ENCODE measurements around the gene IP6K2.
"Not testable (repeated sequence)": the region's sequence is repeated elsewhere in the genome, so short reads cannot be mapped to it uniquely, and the experiment has no call there.

Gene IP6K2, protein sequence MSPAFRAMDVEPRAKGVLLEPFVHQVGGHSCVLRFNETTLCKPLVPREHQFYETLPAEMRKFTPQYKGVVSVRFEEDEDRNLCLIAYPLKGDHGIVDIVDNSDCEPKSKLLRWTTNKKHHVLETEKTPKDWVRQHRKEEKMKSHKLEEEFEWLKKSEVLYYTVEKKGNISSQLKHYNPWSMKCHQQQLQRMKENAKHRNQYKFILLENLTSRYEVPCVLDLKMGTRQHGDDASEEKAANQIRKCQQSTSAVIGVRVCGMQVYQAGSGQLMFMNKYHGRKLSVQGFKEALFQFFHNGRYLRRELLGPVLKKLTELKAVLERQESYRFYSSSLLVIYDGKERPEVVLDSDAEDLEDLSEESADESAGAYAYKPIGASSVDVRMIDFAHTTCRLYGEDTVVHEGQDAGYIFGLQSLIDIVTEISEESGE

DNA sequence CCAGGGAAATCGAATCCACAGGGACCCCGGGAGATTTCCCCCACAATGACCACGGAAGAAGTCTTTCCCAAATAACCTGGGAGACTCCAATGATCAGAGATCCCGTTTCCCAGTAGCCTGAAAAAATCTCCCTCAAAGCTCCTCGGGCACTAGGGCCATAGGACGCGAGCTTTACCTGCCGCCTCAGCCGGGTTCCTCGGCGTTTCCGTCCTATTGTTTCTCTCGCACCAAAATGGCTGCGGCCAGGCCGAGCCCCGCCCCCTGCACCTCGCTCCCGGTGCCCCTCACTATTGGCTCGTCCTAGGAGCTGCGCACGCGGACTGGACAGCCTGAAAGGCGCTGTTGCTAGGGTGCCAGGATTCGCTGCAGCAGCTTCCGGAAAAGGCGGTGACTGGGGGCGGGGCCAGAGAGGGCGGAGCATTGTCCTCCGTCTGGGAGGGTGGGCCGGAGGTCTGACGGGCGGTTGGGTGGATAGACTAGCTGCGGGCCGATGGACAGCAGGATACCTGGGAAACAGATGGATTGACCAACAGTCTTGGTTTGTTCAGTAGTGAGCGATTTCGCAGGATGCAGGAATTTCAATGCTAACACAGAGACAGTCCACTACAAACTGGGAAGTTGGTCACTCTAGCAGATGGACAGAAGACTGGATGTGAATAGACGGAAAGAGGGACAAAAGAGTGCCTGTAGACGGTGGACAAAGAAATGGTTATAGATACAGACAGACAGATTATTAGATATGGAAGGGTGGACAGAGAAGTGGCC lies at the start of gene IP6K2:
Gene IP6K2, minus strand, starts transcription at position 240 of the 765 bp plus-strand sequence. CDS start 21,930 bp downstream, outside the sequence.
- DNase-seq (ENCODE audit: low read depth): peak; percentile 89

DNA sequence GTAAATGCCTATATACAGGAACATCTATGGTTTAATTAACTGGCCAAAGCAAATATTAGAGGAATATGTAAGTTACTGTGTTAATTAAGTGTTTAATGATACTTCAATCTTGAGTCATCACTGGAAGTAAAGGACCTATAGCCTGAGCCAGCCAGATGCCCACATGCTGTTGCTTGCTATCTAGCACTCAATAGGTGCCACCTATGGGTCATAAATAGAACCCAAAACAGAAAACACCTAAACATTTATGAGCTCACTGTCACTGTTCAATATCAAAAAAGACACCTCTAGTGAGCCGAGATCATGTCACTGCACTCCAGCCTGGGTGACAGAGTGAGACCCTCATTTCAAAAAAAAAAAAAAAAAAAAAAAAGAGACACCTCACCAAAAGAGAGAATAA lies 48.4 kb upstream of the IP6K2 start:
- no peak for DNase-seq (ENCODE audit: low read depth)

DNA sequence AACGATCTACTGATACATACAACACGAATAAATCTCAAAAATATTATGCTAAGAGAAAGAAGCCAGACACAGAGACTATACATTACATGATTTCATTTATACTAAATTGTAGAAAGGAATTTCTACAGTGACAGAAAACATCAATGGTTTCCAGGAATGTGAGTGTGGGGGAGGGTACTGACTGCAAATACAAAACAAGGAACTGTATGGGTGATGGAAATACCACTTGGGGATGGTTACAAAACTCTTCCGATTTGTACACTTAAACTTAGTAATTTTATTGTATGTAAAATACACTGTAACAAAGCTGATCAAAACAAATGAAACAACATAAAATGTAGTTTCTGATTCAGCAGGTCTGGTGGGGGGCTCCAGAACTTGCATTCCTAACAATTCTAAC lies 45.8 kb upstream of the IP6K2 start:
- DNase-seq (ENCODE audit: low read depth): no peak

DNA sequence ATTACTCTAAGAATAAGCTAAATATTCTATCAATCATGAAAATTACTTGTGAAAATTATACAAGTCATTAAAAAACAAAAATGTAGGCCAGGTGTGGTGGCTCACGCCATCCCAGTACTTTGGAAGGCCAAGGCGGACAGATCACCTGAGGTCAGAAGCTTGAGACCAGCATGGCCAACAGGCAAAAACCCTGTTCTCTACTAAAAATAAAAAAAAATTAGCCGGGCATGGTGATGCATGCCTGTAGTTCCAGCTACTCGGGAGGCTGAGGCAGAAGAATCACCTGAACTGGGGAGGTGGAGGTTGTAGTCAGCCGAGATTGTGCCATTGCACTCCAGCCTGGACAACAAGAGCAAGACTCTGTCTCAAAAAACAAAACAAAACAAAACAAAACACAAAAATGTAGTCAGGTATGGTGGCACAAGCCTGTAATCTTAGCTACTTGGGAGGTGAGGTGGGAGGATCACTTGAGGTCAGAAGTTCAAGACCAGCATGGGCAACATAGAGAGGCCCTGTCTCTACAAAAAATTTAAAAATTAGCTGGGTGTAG lies 43.0 kb upstream of the IP6K2 start:
- DNase-seq (ENCODE audit: low read depth): not testable (repeated sequence)

DNA sequence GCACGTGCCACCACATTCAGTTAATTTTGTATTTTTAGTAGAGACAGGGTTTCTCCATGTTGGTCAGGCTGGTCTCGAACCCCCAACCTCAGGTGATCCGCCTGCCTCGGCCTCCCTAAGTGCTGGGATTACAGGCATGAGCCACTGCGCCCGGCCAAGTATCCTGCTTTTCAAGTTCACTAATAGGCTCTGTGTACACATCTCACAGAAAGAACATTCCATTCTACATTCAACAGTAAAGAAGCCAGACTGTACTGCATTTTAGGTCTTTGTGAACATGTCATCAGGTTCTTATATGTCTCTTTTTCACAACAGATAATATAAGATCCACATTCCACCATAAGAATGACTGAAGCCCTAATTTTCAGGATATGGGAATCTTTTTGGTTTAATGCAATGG lies 42.5 kb upstream of the IP6K2 start:
- DNase-seq (ENCODE audit: low read depth): not testable (repeated sequence)

DNA sequence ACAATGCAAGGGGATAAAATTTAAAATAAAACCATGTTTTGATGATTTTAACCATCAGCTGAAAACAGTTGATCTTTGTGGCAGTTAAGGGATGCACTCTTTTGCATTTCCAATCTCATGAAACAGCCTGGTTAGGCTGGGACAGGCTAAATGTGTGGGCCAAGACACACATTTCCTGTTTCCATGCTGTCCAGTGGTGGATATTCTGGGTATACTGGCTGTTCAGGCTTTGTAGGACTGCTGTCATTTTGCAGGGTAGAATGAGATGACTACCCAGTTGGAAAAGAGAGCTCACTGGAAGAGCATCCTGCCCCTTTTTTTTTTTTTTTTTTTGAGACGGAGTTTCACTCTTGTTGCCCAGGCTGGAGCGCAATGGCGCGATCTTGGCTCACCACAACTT lies 42.0 kb upstream of the IP6K2 start:
- DNase-seq (ENCODE audit: low read depth): no peak

DNA sequence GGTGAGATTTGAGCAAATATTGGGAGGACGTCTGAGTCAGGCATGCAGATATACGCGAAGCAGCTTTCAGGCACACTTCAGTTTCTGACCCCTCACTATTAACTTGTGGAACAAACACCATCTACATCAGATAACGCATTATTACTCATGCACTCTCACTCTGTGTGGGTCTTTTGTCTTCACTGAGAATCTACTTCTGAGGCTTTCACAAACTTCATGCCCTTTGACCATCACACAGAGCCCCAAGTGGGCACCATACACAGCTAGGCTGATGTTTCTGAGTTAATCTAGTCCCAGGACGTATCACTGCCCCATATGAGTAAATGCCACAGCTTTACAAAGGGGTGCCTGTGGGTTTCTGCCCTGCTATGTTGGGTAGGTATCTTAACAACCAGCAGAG lies 39.6 kb upstream of the IP6K2 start:
- DNase-seq (ENCODE audit: low read depth): no peak

DNA sequence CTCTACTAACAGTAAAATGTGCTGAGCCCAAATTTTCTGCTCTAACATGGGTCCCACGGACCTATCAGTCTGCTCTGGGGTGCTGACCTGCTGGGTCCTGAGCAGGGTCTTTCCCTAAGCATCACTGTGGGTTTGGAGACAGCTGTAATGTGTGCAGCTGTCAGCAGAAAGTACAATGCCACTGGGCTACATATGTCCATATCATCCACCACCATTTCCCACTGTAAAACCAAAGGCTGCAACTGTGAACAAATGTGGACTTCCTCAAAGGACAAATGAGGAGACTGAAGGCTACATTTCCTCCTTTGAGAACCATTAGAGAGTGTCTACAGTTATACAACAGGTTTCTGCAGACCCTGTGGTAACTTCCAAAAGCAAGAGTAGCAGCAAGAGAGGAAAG lies 33.8 kb upstream of the IP6K2 start:
- no peak for DNase-seq (ENCODE audit: low read depth)

DNA sequence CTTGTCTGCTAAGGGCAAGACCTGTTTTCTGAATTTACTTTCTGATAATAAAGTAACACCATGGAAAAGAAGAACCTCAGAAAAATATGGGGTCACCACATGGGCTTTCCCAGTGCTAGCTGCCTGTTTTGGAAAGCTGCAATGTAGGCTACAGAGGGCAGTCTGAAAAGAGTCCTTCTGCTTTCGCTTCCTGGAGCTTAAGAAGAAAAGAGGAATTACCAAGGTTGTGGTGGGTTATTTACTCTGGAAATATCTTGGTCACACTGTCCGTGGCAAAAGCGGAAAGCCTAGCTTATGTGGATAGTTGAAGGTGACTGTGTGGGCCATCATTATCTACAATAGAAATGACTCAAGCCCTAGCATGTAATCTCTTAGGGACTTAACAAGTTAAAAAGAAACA lies 31.7 kb upstream of the IP6K2 start:
- DNase-seq (ENCODE audit: low read depth): no peak

DNA sequence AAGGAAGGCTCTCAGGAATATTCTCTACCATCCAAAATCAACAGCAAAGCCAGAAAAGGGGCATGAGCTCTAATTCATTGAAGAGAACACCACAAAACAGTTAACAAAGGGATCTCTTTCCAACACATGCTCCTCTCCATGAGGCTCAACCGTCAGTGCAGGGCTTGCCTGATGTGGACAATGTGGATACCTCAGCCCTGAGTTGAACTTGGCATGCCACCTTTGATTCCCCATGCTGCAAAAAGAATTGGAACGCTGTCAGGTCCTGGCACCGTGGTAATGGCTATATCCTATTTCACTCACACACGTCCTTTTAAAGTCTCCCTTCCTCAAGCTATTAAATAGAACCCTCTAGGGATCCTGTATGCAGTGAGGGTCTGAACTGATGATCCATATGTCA lies 30.7 kb upstream of the IP6K2 start:
- DNase-seq (ENCODE audit: low read depth): no peak

DNA sequence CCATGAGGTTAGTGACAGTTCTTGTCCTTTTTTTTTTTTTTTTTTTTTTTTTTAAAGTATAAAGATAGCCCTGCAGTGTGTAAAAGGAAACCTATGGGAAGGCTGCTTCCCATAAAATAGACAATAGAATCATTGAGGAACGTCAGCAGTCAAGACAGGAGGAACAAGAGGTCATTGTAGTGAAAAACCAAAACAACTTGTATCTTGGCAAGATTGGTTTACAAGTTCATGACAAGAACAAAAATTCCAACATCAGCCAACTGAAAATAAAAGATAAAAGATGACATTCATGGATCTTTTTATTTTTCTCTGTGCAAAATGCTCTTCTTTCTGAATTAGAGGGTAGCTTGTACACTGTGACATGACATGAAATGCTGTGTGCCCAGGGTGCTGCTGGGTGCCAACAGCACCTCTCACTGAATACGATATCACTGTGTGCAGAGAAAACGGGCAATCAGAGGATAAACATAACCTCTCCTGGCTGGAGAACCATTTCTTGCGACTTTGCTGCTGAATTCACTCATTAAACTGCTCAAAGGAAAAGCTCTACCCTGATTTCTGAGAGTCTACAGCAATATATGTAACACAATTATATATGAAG lies 30.1 kb upstream of the IP6K2 start:
- no peak for DNase-seq (ENCODE audit: low read depth)

DNA sequence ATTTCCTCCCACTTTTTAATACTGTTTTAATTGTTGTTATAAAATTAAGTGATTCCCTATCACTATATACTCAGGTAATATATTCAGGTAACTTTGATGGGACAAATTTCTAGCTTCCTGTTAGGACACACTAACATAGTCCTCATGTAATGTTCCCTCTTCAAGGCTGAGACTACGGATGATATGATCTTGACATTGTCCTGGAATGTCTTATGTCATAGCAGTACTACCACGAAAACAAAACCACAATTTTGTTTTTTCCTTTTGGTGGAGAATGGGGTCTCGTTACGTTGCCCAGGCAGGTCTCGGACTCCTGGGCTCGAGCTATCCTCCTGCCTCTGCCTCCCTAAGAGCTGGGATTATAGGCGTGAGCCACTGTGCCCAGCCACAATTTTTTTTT lies 26.8 kb upstream of the IP6K2 start:
- DNase-seq (ENCODE audit: low read depth): no peak

DNA sequence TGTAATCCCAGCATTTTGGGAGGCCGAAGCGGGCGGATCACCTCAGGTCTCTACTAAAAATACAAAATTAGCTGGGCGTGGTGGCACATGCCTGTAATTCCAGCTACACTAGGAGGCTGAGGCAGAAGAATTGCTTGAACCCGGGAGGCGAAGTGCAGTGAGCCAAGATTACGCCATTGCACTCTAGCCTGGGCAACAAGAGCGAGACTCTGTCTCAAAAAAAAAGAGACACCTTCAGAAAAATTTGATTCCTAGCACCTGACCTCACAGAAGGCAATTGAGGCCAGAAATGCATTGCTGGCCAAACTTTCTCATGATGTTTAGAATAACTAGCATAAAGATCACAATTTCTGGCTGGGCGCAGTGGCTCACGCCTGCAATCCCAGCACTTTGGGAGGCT lies 24.2 kb upstream of the IP6K2 start:
- not testable (repeated sequence) for DNase-seq (ENCODE audit: low read depth)

DNA sequence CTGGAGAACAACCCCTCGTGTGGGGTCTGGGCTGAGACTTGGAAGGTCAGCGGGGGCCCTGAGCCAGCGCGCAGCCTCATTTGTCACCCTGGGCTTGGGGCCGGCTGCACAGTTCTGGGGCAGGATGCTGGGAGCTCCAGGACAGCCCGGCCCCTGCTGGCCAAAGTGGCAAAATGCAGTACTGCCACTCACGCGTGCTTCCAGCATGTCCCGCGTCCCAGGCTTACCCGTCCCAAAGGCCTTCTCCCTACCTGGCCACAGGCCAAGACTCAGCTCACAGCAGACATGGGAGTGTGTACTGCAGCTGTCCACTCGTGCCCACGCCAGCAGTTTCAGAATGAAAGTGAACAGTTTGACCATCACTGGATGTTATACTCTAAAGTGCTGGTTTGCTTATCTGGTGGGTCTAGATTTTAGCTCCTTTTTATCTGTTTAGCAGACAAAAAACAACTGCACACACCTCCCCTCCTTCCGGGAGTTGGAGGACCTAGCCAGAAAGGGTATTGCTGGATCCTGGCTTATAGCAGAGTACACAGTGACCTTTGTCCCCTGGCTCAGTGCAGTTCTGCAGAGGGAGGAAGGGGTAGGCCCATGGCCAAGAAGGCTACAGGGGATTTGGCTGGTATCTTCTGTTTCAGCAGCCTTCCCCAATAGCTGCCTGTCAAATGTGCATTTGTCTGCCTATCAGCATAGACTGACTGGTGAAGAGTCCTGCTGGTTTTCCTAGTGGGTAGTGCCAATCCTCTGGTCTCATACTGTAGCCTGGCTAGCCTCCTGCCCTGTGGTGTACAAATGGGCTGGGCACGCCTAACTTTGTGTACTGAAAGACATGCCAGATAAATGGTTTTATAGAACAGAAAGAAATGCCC lies 23.2 kb upstream of the IP6K2 start:
- peak; percentile 27 for DNase-seq (ENCODE audit: low read depth)

DNA sequence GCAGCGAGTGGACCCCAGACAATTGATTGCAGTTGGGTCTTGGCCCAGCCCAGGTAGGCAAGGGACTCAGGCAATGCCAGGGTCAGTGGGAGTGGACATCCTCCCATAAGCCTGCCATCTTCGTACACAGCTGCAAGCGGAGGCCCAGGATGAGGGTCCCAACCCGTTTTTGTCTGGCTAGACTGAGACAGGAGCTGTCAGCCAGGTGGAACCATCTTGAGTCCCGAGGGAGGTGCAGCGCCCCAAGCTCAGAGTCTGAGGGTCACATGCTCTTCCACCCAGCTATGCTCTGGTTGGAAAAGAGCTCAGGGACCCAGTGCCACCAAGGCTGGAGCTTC lies 22.6 kb upstream of the IP6K2 start:
- no peak for DNase-seq (ENCODE audit: low read depth)

DNA sequence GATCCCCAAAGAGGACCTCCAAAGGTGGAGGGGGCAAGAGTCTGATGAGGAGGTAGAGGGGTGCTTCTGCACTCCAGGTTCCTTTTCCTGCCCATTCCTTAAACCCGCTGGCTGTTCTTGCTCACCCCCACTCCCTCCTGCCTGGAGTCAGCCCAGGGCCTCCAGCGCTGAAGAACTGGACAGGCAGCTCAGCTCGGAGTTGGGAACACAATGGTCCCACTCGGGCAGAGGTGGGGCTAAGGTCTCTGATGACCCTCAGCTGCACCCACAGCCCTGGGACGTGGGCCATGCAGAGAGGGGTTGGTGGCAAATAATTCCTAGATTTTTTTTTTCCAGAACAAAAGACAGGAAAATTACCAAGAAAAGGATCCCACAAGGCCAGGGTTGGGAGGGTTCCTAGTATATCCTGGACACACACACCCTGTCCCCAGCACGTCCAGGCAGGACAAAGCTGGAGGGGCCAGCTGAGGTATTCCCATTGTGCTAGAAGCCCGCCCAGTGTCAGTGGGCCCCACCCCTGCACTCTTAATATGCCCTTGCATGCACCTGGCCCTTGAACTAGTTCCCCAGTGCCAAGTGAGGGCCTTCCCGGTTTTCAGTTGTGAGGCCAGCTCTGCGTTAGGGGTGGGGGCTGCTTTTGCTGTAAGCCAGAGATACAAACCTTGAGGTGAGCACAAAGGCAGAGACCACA lies 22.1 kb upstream of the IP6K2 start:
- DNase-seq (ENCODE audit: low read depth): no peak

DNA sequence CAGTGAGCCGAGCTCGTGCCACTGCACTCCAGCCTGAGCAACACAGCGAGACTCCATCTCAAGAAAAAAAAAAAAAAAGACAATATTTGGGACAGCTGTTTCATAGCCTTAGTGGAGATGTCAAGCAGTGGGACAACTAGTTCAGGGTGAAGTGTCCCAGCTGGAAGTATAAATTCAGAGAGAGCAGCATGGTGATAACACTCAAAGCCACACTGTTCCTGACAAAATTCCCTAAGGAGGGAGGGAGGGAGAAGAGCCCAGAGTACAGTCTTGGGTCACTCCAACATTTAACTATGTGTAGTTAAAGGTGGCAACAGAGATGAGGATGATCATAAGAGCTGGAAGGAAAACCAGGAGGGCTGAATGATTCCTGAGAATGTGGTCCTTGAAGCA lies 21.1 kb upstream of the IP6K2 start:
- DNase-seq (ENCODE audit: low read depth): no peak

DNA sequence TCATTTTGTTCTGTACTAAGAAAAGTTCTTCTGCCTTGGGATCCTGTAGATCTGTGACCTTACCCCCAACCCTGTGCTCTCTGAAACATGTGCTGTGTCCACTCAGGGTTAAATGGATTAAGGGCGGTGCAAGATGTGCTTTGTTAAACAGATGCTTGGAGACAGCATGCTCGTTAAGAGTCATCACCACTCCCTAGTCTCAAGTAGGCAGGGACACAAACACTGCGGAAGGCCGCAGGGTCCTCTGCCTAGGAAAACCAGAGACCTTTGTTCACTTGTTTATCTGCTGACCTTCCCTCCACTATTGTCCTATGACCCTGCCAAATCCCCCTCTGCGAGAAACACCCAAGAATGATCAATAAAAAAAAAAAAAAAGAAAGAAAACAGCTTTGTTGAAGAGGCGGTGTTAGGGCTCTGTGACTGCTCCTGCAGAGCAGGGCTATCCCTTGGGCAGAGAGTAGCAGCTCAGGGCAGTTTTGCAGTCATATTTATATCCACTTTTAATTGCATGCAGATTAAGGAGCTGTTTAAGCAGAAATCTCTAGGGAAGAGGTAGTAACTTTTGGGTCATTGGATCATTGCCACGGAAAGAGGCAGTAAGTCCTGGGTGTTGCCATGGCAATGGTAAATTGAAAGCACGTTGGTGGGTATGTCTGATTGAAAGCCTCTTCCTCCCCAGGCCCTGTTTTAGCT lies 18.2 kb upstream of the IP6K2 start:
- DNase-seq (ENCODE audit: low read depth): not testable (repeated sequence)

DNA sequence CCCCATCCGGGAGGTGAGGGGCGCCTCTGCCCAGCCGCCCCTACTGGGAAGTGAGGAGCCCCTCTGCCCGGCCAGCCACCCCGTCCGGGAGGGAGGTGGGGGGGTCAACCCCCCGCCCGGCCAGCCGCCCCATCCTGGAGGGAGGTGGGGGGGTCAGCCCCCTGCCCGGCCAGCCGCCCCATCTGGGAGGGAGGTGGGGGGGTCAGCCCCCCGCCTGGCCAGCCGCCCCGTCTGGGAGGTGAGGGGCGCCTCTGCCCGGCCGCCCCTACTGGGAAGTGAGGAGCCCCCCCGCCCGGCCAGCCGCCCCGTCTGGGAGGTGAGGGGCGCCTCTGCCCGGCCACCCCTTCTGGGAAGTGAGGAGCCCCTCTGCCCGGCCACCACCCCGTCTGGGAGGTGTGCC lies 17.5 kb upstream of the IP6K2 start:
- not testable (repeated sequence) for DNase-seq (ENCODE audit: low read depth)

DNA sequence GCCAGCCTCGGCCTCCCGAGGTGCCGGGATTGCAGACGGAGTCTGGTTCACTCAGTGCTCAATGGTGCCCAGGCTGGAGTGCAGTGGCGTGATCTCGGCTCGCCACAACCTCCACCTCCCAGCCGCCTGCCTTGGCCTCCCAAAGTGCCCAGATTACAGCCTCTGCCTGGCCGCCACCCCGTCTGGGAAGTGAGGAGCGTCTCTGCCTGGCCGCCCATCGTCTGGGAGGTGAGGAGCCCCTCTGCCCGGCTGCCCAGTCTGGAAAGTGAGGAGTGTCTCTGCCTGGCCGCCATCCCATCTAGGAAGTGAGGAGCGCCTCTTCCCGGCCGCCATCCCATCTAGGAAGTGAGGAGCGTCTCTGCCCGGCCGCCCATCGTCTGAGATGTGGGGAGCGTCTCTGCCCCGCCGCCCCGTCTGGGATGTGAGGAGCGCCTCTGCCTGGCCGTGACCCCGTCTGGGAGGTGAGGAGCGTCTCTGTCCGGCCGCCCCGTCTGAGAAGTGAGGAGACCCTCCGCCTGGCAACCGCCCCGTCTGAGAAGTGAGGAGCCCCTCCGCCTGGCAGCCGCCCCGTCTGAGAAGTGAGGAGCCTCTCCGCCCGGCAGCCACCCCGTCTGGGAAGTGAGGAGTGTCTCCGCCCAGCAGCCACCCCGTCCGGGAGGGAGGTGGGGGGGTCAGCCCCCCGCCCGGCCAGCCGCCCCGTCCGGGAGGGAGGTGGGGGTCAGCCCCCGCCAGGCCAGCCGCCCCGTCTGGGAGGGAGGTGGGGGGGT lies 16.9 kb upstream of the IP6K2 start:
- not testable (repeated sequence) for DNase-seq (ENCODE audit: low read depth)

Measured in CMK (cell line).